Gastrocnemius medialis (tissue), 4 donors: ENCODE data around the gene IL17RB.

Experiments used
- CTCF ChIP-seq, 5 experiments: fragments of 450-650 bp in 3 of 5; fragments of 200-600 bp in 2 of 5; sonication (generic) in 2 of 5; IDR thresholded peaks in 4 of 5; conservative IDR thresholded peaks in 1 of 5; 1 replicate in 4 of 5; 2 replicates in 1 of 5; pipeline ENCODE4 v1.5.1; 2016 to 2019; ENCODE audit warnings: antibody characterized with exemption in 5 of 5, mild to moderate bottlenecking in 3 of 5, moderate library complexity in 3 of 5
- POLR2A ChIP-seq, 2 donors: fragments of 450-650 bp; IDR thresholded peaks; one replicate each; pipeline ENCODE4 v1.6.1; 2017; ENCODE audit warnings: antibody characterized with exemption in 2 of 2, mild to moderate bottlenecking in 2 of 2, moderate library complexity in 2 of 2

GRCh38 chr3:53885239-53885638, 38.9 kb downstream of the IL17RB start:
- no peak for TF ChIP-seq POLR2A (IDR thresholded peaks at IDR 0.05)
- TF ChIP-seq CTCF (IDR thresholded peaks at IDR 0.05 in 4 of 5, conservative IDR thresholded peaks at IDR 0.05 in 1 of 5) = no peak
